IMR-90 (cell line): ENCODE results near the gene SLC19A1. TPM values are rescaled to one million over a fixed set of nuclear protein-coding genes. Genes with fewer than 3 reads are reported as not detected.

Source experiments
- ATAC-seq: fragments of 200-7000 bp; cut with Tn5 transposase; 2 replicates; pipeline ENCODE4 v1.9.1; 2020; ENCODE audit warnings: low read depth, mild to moderate bottlenecking, moderate library complexity
- BruUV-seq: library from RNA; stranded (reverse); fragments of 400-500 nt; replicated peaks from 2 replicates; lab custom pipeline; 2021; lab: Mats Ljungman, UMichigan
- CTCF ChIA-PET: fragments of 300-600 bp; formaldehyde crosslinking; extraction: SDS; loops from one replicate; lab custom pipeline; 2021; ENCODE audit warnings: antibody characterized with exemption; lab: Yijun Ruan, JAX
- POLR2A ChIA-PET: fragments of 300-600 bp; sonication (Branson Sonifier 250); formaldehyde crosslinking; loops from one replicate; lab custom pipeline; 2022; ENCODE audit warnings: antibody characterized with exemption; ENCODE audit not compliant: unreplicated experiment; lab: Charles Lee
- DNase-seq: peaks from one replicate; pipeline ENCODE4 v3.0.0; 2013
- H2AFZ ChIP-seq: replicated peaks from 2 replicates; pipeline ENCODE3; 2013; ENCODE audit warnings: low read length, mild to moderate bottlenecking; ENCODE audit not compliant: poor library complexity
- H2AK5ac ChIP-seq: 2 replicates; pipeline ENCODE4 v1.6.1; 2013; ENCODE audit warnings: low read depth, low read length, inconsistent platforms
- H2AK9ac ChIP-seq: replicated peaks from 2 replicates; pipeline ENCODE3; 2013; ENCODE audit warnings: mild to moderate bottlenecking, low read depth, low read length, moderate library complexity; ENCODE audit not compliant: poor library complexity
- H2BK120ac ChIP-seq: 2 replicates; pipeline ENCODE4 v1.6.1; 2013; ENCODE audit warnings: low read depth, low read length, inconsistent platforms
- H2BK15ac ChIP-seq: 3 replicates; pipeline ENCODE4 v1.6.1; 2013; ENCODE audit warnings: low read depth, low read length, inconsistent platforms
- H2BK20ac ChIP-seq: 2 replicates; pipeline ENCODE4 v1.6.1; 2013; ENCODE audit warnings: low read depth, mild to moderate bottlenecking, inconsistent platforms, low read length, moderate library complexity
- H2BK5ac ChIP-seq: 2 replicates; pipeline ENCODE4 v1.6.1; 2013; ENCODE audit warnings: mild to moderate bottlenecking, low read depth, low read length, inconsistent platforms; ENCODE audit not compliant: poor library complexity, severe bottlenecking
- H3K14ac ChIP-seq: replicated peaks from 2 replicates; pipeline ENCODE4 v1.6.1; 2013; ENCODE audit warnings: low read depth, low read length, inconsistent platforms
- H3K18ac ChIP-seq: 2 replicates; pipeline ENCODE4 v1.6.1; 2013; ENCODE audit warnings: low read depth, low read length, control low read depth
- H3K23ac ChIP-seq: 2 replicates; pipeline ENCODE4 v1.6.1; 2013; ENCODE audit warnings: low read depth, low read length, inconsistent platforms
- H3K27ac ChIP-seq: 2 replicates; pipeline ENCODE4 v1.5.1; 2013; ENCODE audit warnings: mild to moderate bottlenecking, control low read depth, low read length; ENCODE audit not compliant: insufficient read depth
- H3K27me3 ChIP-seq: 2 replicates; pipeline ENCODE4 v1.6.1; 2013; ENCODE audit warnings: low read length; ENCODE audit not compliant: control insufficient read depth, insufficient read depth
- H3K36me3 ChIP-seq: 2 replicates; pipeline ENCODE4 v1.6.1; 2013; ENCODE audit warnings: low read length, mixed read lengths; ENCODE audit not compliant: control insufficient read depth, insufficient read depth
- H3K4ac ChIP-seq: 2 replicates; pipeline ENCODE4 v1.6.1; 2013; ENCODE audit warnings: low read depth, low read length, inconsistent platforms
- H3K4me1 ChIP-seq: 2 replicates; pipeline ENCODE4 v1.6.1; 2013; ENCODE audit warnings: low read length, mixed read lengths; ENCODE audit not compliant: control insufficient read depth, insufficient read depth
- H3K4me2 ChIP-seq: 2 replicates; pipeline ENCODE4 v1.6.1; 2013; ENCODE audit warnings: low read depth, mild to moderate bottlenecking, control low read depth, low read length, moderate library complexity
- H3K4me3 ChIP-seq: 2 replicates; pipeline ENCODE4 v1.5.1; 2013; ENCODE audit warnings: low read depth, mild to moderate bottlenecking, control low read depth, low read length, moderate library complexity; ENCODE audit not compliant: insufficient read depth
- H3K56ac ChIP-seq: 2 replicates; pipeline ENCODE4 v1.6.1; 2013; ENCODE audit warnings: low read length, inconsistent platforms; ENCODE audit not compliant: insufficient read depth; ENCODE audit errors: extremely low read depth
- H3K79me1 ChIP-seq, 2 experiments: 2 replicates each; pipeline ENCODE4 v1.6.1; 2013; ENCODE audit warnings: low read length in 2 of 2, inconsistent platforms in 1 of 2, low read depth in 1 of 2
- H3K9ac ChIP-seq: 2 replicates; pipeline ENCODE4 v1.6.1; 2013; ENCODE audit warnings: low read depth, low read length, control low read depth
- H3K9me1 ChIP-seq: 2 replicates; pipeline ENCODE4 v1.6.1; 2013; ENCODE audit warnings: low read length, inconsistent platforms; ENCODE audit not compliant: insufficient read depth
- H3K9me3 ChIP-seq: 2 replicates; pipeline ENCODE4 v1.6.1; 2013; ENCODE audit warnings: low read length; ENCODE audit not compliant: control insufficient read depth, insufficient read depth
- H4K20me1 ChIP-seq: 2 replicates; pipeline ENCODE4 v1.6.1; 2013; ENCODE audit warnings: low read length, inconsistent platforms; ENCODE audit not compliant: insufficient read depth
- H4K5ac ChIP-seq: 2 replicates; pipeline ENCODE4 v1.6.1; 2013; ENCODE audit warnings: mild to moderate bottlenecking, low read depth, low read length, control low read depth
- H4K8ac ChIP-seq, 2 experiments: 2 replicates each; pipeline ENCODE4 v1.6.1; 2013; ENCODE audit warnings: low read depth in 2 of 2, low read length in 2 of 2, control low read depth in 1 of 2, inconsistent platforms in 1 of 2
- H4K91ac ChIP-seq: 2 replicates; pipeline ENCODE4 v1.6.1; 2013; ENCODE audit warnings: low read depth, low read length, inconsistent platforms; ENCODE audit not compliant: insufficient read depth
- FOS ChIP-seq: fragments of 150-350 bp; IDR thresholded peaks from 2 replicates; pipeline ENCODE4 v1.6.1; 2016; ENCODE audit warnings: low read depth, low read length
- MAFK ChIP-seq: IDR thresholded peaks from 2 replicates; pipeline ENCODE4 v1.6.1; 2012; ENCODE audit warnings: low read depth, low read length, improper control_type of control experiment
- MAZ ChIP-seq: IDR thresholded peaks from 2 replicates; pipeline ENCODE4 v1.6.1; 2012; ENCODE audit warnings: low read depth, mild to moderate bottlenecking, low read length, improper control_type of control experiment, moderate library complexity, borderline replicate concordance
- POLR2A ChIP-seq: IDR thresholded peaks from 2 replicates; pipeline ENCODE4 v1.6.1; 2012; ENCODE audit warnings: mild to moderate bottlenecking, low read depth, low read length
- USF2 ChIP-seq: fragments of 150-350 bp; IDR thresholded peaks from 2 replicates; pipeline ENCODE4 v1.6.1; 2017; ENCODE audit warnings: mild to moderate bottlenecking, antibody characterized with exemption, low read length, low read depth
- WGBS, 2 experiments: methylation state at CpG; one replicate each; pipeline versions ENCODE4 v1.1.5 to v1.1.7; 2013; ENCODE audit warnings: missing lambda C conversion rate in 2 of 2; ENCODE audit not compliant: insufficient read length in 1 of 2; ENCODE audit errors: extremely low coverage in 2 of 2; 5-methylcytosine and 5-hydroxymethylcytosine counted together
- dilution Hi-C: fragments of 300-500 bp; cut with HindIII; formaldehyde crosslinking; loops from one replicate; pipeline ENCODE4 v1.14.3; 2018; ENCODE audit warnings: low sequenced_read_pairs; ENCODE audit not compliant: unreplicated experiment
- in situ Hi-C: fragments of 300-500 bp; cut with MboI; formaldehyde crosslinking; loops from 3 replicates; pipeline ENCODE4 v1.14.3; 2019; ENCODE audit warnings: low sequenced_read_pairs, inconsistent platforms, mixed read lengths
- intact Hi-C: fragments of 100-400 bp; cut with micrococcal nuclease; formaldehyde crosslinking; loops from 2 replicates; pipeline ENCODE4 v1.10.0; 2022
- polyA plus RNA-seq, 3 experiments: library from polyadenylated mRNA; depleted of rRNA; stranded (reverse); fragments of >200 nt; gene quantifications; 2 replicates each; pipeline ENCODE4 v1.2.3, GENCODE V29; 2012; ENCODE audit warnings: low replicate concordance in 1 of 3
- total RNA-seq: library from RNA; depleted of rRNA; stranded (reverse); fragments of >200 nt; gene quantifications from 2 replicates; pipeline ENCODE4 v1.2.3, GENCODE V29; 2012

Gene SLC19A1
- total and polyA plus RNA-seq, 2 of the 4 experiments (the other 2 are of a cell fraction), result 2.2 to 16.2 TPM

- H3K4me2 ChIP-seq, result no peak overlapping the region
- H3K27me3 ChIP-seq, result no peaks in the 10 kb centered on the region
- no TSS peak for BruUV-seq
- DNase-seq (no peak), ATAC-seq (no peak)
- no peak overlapping the region for H2AFZ ChIP-seq
- no peak overlapping the region for H3K23ac ChIP-seq
- no peak for TF ChIP-seq POLR2A
- TF ChIP-seq MAFK, result no peak
- no peak for TF ChIP-seq MAZ
- TF ChIP-seq USF2, result no peak
- no peak for TF ChIP-seq FOS
- H3K18ac ChIP-seq, result no peak overlapping the region
- no peak overlapping the region for H4K8ac ChIP-seq
- intact Hi-C loops (no loop called here), in situ Hi-C loops (no loop called here), dilution Hi-C loops (no loop called here)
- no peak overlapping the region for H2AK9ac ChIP-seq
- H2BK15ac ChIP-seq, result no peak overlapping the region
- no peaks in the 10 kb centered on the region for H3K9me3 ChIP-seq
- H4K91ac ChIP-seq, result no peak overlapping the region
- H3K79me1 ChIP-seq, result no peaks in the 10 kb centered on the region
- no peak overlapping the region for H4K5ac ChIP-seq
- H3K56ac ChIP-seq, result no peak overlapping the region
- no peak overlapping the region for H2BK20ac ChIP-seq
- H3K4me3 ChIP-seq, result no peak overlapping the region
- no peak overlapping the region for H3K9ac ChIP-seq
- H3K36me3 ChIP-seq, result peaks cover 66% of the 10 kb centered on the region
- H3K4ac ChIP-seq, result no peak overlapping the region
- peaks cover 6% of the 10 kb centered on the region for H3K9me1 ChIP-seq
- WGBS, 2 experiments, result 97% methylated on average over 5 of the region's 9 CpGs; no CpG with 5 or more reads in 1 of the 2 experiments
- no peak overlapping the region for H3K14ac ChIP-seq
- ChIA-PET POLR2A (no interaction called here), CTCF (no interaction called here)
- H2BK5ac ChIP-seq, result no peak overlapping the region
- no peaks in the 10 kb centered on the region; the same call in 1 of the 2 replicates for H4K20me1 ChIP-seq
- H3K27ac ChIP-seq, result no peak overlapping the region
- no peak overlapping the region for H2AK5ac ChIP-seq
- H3K4me1 ChIP-seq, result no peaks in the 10 kb centered on the region
- no peak overlapping the region for H2BK120ac ChIP-seq
Measured at GRCh38 chr21:45491623-45492022, 50.6 kb downstream of the SLC19A1 start.
